HepG2 (cell line): ENCODE results near the gene SIX5. TPM values are rescaled to one million over a fixed set of nuclear protein-coding genes. Genes with fewer than 3 reads are reported as not detected.

Source experiments
- AFF4 ChIP-seq: sonication (generic); formaldehyde crosslinking; IDR thresholded peaks from 2 replicates; pipeline ENCODE4 v1.4.0; 2020; ENCODE audit warnings: missing genetic modification reagents
- CEBPZ ChIP-seq: IDR thresholded peaks from 2 replicates; pipeline ENCODE4 v1.6.1; 2012; ENCODE audit warnings: low read length, improper control_type of control experiment
- CHD4 ChIP-seq: fragments of 200-600 bp; sonication (generic); IDR thresholded peaks from 2 replicates; pipeline ENCODE4 v1.7.0; 2017; ENCODE audit warnings: mild to moderate bottlenecking, low read length, borderline replicate concordance
- FOXJ3 ChIP-seq: sonication (generic); formaldehyde crosslinking; IDR thresholded peaks from 2 replicates; pipeline ENCODE4 v1.4.0; 2020; ENCODE audit warnings: missing genetic modification reagents, mild to moderate bottlenecking, borderline replicate concordance
- HCFC1 ChIP-seq: fragments of 150-350 bp; IDR thresholded peaks from 2 replicates; pipeline ENCODE4 v1.6.1; 2014; ENCODE audit warnings: low read depth, low read length
- NONO ChIP-seq, 2 experiments: fragments of 450-650 bp in 1 of 2; sonication (generic) in 1 of 2; formaldehyde crosslinking in 1 of 2; IDR thresholded peaks in 1 of 2; conservative IDR thresholded peaks in 1 of 2; 2 replicates each; pipeline versions ENCODE4 v1.6.1 to v1.8.0; 2017 to 2022; ENCODE audit warnings: mild to moderate bottlenecking in 1 of 2, missing genetic modification reagents in 1 of 2, moderate library complexity in 1 of 2
- SIN3B ChIP-seq: fragments of 150-350 bp; IDR thresholded peaks from 2 replicates; pipeline ENCODE4 v1.6.1; 2014; ENCODE audit warnings: low read length
- TEAD3 ChIP-seq: optimal IDR thresholded peaks from 2 replicates; pipeline ENCODE3; 2016; ENCODE audit warnings: borderline replicate concordance
- ZHX1 ChIP-seq: sonication (generic); formaldehyde crosslinking; IDR thresholded peaks from 2 replicates; pipeline ENCODE4 v1.8.1; 2022; ENCODE audit warnings: low read depth, mild to moderate bottlenecking, missing genetic modification reagents
- ZNF205 ChIP-seq: IDR thresholded peaks from 2 replicates; pipeline ENCODE4 v1.6.1; 2018; ENCODE audit warnings: missing biosample characterization, missing genetic modification reagents
- ZNF281 ChIP-seq: sonication (generic); formaldehyde crosslinking; IDR thresholded peaks from 2 replicates; pipeline ENCODE4 v1.4.0; 2020; ENCODE audit warnings: missing genetic modification reagents, borderline replicate concordance
- ZNF781 ChIP-seq: sonication (generic); formaldehyde crosslinking; IDR thresholded peaks from 2 replicates; pipeline ENCODE4 v1.5.1; 2020; ENCODE audit warnings: borderline replicate concordance, mild to moderate bottlenecking, missing genetic modification reagents; ENCODE audit errors: not compliant biosample characterization
- ZNF883 ChIP-seq: sonication (generic); formaldehyde crosslinking; IDR thresholded peaks from 2 replicates; pipeline ENCODE4 v1.5.1; 2020; ENCODE audit warnings: mild to moderate bottlenecking, missing genetic modification reagents; ENCODE audit errors: not compliant biosample characterization
- polyA plus RNA-seq, 8 experiments: library from polyadenylated mRNA; depleted of rRNA in 3 of 8; stranded (reverse) in 7 of 8; unstranded in 1 of 8; fragments of >200 nt; fragmentation: Illumina TruSeq in 4 of 8; extraction: Trizol in 4 of 8; gene quantifications; 2 replicates each; pipeline versions ENCODE4 v1.2.1 to v1.2.3, GENCODE V29; 2011 to 2016; ENCODE audit warnings: low read depth in 4 of 8, missing spikeins in 1 of 8, mixed read lengths in 1 of 8; ENCODE audit not compliant: insufficient read depth in 1 of 8
- total RNA-seq, 5 experiments: library from RNA; depleted of rRNA; stranded (reverse); fragments of >200 nt; fragmentation: Illumina TruSeq; extraction: Trizol; gene quantifications; 2 replicates each; pipeline ENCODE4 v1.2.3, GENCODE V29; 2016; ENCODE audit warnings: low read depth in 1 of 5

SIX5 gene
- total and polyA plus RNA-seq, 2 of the 13 experiments (the other 11 are each of a cell fraction or from before 2014, with no cell fraction given): 7.7 to 10.5 TPM

GRCh38 chr19:45768984-45769782, at the start of gene SIX5 (continued):
- TF ChIP-seq CEBPZ: no peak
- TF ChIP-seq SIN3B: no peak
- TF ChIP-seq HCFC1: peak; percentile 36; the same call in 1 of the 2 replicates
- 0 out of 2 replicates have a peak, but pooled peaks have one; percentile 16 for TF ChIP-seq ZNF205 (CRISPR knock-in tag)
- peak; percentile 39; the same call in 1 of the 2 replicates for TF ChIP-seq ZHX1 (CRISPR knock-in tag)
- TF ChIP-seq CHD4: no peak
- no peak for TF ChIP-seq ZNF781 (CRISPR knock-in tag)
- TF ChIP-seq ZNF883 (CRISPR knock-in tag): no peak
- TF ChIP-seq TEAD3 (CRISPR knock-in tag): peak; percentile 98
- TF ChIP-seq AFF4 (CRISPR knock-in tag): 0 out of 2 replicates have a peak, but pooled peaks have one; percentile 67
- TF ChIP-seq FOXJ3 (CRISPR knock-in tag): peak; percentile 40; the same call in 1 of the 2 replicates
- peak; percentile 91 for TF ChIP-seq ZNF281 (CRISPR knock-in tag)
- no peak for TF ChIP-seq NONO (IDR thresholded peaks at IDR 0.05)
- peak; percentile 47; the same call in 1 of the 2 replicates for TF ChIP-seq NONO (CRISPR knock-in tag; conservative IDR thresholded peaks at IDR 0.05)
